ENCODE measurements around the gene EIPR1.
"Not testable (repeated sequence)": the region's sequence is repeated elsewhere in the genome, so short reads cannot be mapped to it uniquely, and the experiment has no call there.

EIPR1 gene

DNA sequence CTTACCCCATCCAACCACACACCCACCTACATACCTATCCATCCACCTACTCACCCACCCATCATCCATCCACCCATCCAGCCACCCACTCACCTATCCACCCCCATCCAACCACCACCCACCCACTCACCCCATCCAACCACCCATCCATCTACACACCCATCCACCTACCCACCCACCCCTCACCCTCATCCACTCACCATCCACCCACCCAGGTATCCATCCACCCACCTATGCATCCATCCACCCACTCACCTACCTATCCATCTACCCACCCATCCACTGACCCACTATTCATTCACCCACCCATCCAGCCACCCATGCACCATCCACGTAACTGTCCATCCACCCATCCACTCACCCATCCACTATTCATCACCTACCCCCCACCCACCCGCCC lies 194.8 kb downstream of the EIPR1 start:
- DNase-seq (ENCODE audit: low read depth in 2 of 2, low spot score in 1 of 2): no peak

DNA sequence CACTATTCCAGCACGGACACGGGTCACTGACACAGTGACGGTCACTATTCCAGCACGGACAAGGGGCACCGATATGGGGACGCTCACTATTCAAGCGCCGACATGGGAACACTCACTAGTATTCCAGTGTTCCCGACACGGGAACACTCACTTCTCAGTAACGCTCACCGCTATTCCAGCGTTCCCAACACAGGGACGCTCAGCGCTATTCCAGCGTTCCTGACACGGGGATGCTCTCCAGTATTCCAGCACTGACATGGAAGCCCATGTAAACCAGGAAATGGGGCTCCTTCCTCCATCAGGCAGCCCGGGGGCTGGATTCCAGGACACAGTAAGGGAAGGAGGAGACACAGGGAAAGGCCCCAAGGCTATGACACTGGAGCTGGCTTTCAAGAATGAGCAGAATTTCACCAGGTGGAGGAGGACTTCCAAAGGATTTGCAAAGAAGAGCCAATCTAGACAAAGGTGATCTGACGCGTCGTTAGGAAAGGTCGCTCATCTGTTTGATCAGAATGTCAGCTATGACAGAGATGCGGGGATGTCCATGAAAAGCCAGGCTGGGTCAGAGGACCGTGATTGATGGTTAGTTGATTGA lies 196.1 kb downstream of the EIPR1 start:
- DNase-seq (ENCODE audit: low read depth in 2 of 2, low spot score in 1 of 2): no peak

DNA sequence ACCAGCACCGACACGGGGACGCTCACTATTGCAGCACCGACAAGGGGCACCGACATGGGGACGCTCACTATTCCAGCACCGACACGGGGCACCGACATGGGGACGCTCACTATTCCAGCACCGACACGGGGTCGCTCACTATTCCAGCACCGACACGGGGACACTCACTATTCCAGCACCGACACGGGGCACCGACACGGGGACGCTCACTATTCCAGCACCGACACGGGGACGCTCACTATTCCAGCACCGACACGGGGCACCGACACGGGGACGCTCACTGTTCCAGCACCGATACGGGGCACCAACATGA lies 196.8 kb downstream of the EIPR1 start:
- DNase-seq (ENCODE audit: low read depth in 2 of 2, low spot score in 1 of 2): not testable (repeated sequence)

DNA sequence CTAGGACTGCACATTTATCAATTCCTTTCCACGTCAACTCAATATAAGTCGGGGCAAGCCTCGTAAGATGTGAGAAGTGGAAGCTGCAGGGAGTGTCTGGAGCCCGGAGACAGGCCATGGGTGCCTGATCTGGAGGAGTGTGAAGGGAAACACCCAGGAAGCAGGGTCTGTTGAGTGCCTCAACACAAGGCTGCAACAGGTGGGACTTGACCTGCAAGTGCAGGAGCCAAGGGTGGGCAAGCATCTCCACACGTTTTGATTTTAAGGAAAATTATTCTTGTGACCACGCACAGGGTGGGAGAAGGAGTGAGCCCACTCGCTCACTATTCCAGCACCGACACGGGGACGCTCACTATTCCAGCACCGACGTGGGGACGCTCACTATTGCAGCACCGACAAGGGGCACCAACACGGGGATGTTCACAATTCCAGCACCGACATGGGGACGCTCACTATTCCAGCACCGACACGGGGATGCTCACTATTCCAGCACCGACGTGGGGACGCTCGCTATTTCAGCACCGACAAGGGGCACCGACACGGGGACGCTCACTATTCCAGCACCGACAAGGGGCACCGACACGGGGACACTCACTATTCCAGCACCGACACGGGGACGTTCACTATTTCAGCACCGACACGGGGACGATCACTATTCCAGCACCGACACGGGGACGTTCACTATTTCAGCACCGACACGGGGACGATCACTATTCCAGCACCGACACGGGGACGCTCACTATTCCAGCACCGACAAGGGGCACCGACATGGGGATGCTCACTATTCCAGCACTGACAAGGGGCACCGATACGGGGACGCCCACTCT lies 197.3 kb downstream of the EIPR1 start:
- no peak for DNase-seq (ENCODE audit: low read depth in 2 of 2, low spot score in 1 of 2)

DNA sequence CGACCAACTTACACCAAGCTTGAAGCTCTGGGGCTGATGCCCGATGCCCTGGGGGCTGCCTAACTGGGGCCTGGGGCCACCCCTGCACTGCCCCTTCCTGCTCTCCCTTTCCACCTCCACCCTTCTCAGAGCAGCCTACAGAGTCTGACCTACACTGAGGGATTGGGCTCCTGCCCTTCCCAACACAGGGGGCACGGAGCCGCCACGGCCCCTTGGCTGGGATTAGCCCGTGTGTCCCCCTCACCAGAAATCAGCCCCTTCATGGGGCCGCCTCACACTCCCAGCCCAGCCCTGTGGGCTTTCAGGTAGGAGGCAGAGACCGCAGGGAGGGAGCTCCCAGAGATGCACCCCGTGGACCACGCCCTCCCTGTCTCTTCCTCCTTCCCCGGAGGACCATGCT lies 198.0 kb downstream of the EIPR1 start:
- DNase-seq (ENCODE audit: low read depth in 2 of 2, low spot score in 1 of 2): no peak

DNA sequence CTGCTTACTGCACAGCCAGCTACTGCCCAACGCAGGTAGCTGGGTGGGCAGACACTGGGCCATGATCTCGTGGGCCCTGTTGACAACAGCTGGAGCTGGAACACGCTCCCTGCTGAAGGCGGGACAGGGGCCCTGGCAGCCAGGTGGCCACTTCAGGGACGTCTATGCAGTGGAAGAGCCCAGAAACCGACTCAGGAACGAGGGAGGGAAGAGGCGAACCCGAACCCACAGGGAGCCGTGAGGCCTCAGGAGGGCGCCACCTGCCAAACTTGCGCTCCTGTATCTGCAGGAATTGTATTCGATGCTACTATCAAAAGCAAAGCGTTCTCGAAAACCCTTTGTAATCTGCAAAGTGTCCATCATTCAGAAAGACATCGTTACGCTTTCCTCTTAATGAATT lies 198.4 kb downstream of the EIPR1 start:
- DNase-seq (ENCODE audit: low read depth in 2 of 2, low spot score in 1 of 2): no peak

DNA sequence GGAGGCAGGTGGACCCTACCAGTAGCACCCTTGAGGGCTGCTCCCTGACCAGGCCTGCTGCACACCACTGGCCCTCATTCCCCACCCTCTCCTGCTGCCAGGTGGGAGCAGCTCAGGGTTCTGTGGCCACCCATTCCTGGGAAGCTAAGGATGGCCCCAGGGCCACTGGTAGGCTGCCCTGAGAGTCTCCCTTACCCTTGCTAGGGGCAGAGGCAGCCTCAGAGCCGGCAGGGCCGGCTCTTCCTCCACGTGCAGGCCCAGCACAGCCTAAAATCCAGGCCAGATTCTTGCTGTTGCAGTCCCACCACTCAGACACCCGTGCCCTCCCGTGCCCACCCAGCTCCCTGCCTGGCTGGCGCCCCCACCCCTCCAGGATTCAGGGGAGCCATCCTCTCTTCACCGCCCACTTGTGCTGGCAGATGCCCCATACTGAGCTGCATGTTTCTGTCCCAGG lies 199.0 kb downstream of the EIPR1 start:
- DNase-seq (ENCODE audit: low read depth in 2 of 2, low spot score in 1 of 2): no peak

DNA sequence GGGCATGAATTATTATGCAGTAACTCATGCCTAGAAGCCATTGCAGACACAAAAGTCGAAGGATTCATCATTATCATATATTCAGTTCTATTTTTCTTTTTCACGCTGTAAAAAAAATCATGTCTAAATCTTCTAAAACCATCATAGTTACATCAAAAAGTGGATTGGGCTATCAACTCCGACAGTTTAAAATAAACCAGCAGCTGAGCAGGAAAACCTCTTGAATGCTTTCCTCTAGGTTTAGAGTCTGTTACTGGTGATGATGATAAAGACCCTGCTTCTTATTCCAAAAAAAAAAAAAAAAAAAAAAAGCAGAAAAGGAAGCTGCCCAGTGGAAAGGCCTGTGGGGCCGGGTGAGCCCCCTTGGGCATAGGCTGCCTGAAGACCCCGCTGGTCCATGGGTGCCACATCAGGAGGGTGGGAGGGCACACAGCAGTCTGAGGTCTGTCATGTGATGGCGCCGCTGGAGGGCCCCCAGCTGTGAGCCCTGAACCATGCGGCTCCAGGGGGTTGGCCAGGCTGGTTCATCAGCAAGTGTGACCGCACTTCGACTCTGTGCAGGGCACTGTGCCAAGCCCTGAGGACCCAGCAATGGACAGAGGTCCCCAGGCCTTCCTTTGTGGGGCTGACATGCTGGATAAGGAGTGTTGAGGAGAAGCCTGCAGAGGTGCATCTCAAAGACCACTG lies 199.6 kb downstream of the EIPR1 start:
- no peak for DNase-seq (ENCODE audit: low read depth in 2 of 2, low spot score in 1 of 2)

DNA sequence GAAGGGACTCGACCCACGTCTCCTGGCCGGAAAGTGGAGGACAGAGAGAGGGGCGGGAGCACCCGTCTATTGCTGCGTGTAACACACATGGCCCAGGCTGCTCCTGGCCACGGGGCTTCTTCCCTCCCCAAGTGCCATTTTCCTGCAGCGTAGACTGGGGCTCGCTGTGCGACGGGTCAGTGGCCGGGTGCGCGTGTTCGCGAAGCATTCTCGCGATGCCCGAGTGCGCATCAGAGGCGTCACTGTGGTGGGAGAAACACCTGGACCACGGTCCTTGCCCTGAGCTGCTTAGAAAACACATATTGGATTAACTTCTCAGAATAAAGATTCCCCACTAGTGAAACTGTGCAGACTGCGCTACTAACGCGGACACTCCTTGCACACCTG lies 200.8 kb downstream of the EIPR1 start:
- DNase-seq (ENCODE audit: low read depth in 2 of 2, low spot score in 1 of 2): no peak

DNA sequence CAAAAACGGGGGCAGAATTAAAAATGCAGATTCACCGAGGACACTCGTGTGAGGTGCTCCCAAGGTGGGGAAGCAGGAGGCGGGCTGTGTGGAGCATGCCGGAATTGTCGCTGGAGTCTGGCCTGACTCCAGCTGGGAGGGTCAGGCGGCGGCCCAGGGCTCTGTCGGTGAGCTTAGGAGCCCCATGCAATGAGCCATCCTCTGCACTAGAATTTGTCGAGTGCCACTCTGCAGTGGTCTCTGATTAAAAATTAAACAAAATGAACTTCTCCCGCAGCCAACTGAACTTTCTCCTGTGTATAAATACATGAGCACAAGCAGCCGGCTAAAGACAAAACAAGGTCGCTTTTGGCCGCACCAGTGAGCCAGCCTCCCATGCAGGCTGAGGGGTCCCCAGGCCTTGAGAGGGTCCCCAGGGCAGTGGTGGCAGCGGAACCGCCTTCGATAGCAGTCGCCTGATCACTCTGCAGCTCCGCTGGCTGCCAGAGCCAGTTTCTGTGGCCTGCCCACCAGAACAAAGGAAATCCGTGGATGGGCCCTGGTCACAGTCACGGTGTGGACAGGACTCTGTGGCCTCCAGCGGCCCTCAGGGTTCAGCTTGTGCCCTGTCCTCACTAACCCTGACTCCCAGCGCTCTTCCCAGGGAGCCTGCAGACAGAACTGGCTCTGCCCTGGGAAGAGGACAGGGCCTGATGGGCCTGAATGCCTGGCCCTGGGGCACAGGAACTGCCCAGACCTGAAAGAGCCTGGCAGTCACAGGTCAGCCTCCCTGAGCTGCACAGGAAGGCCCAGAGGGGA lies 201.3 kb downstream of the EIPR1 start:
- no peak for DNase-seq (ENCODE audit: low read depth in 2 of 2, low spot score in 1 of 2)

DNA sequence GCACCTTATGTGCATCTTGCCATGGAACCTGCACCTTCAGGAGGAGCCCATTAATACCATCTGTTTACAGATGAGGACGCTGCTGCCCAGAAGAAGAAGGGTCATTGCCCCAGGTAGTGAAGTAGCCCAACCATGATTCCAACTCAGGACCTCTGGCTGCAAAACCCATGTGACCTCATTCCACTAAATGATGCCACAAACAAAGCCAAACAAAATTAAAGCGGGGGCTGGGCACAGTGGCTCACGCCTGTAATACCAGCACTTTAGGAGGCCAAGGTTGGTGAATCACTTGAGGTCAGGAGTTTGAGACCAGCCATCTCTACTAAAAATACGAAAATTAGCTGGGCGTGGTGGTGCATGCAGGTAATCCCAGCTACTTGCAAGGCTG lies 202.1 kb downstream of the EIPR1 start:
- DNase-seq (ENCODE audit: low read depth in 2 of 2, low spot score in 1 of 2): no peak

DNA sequence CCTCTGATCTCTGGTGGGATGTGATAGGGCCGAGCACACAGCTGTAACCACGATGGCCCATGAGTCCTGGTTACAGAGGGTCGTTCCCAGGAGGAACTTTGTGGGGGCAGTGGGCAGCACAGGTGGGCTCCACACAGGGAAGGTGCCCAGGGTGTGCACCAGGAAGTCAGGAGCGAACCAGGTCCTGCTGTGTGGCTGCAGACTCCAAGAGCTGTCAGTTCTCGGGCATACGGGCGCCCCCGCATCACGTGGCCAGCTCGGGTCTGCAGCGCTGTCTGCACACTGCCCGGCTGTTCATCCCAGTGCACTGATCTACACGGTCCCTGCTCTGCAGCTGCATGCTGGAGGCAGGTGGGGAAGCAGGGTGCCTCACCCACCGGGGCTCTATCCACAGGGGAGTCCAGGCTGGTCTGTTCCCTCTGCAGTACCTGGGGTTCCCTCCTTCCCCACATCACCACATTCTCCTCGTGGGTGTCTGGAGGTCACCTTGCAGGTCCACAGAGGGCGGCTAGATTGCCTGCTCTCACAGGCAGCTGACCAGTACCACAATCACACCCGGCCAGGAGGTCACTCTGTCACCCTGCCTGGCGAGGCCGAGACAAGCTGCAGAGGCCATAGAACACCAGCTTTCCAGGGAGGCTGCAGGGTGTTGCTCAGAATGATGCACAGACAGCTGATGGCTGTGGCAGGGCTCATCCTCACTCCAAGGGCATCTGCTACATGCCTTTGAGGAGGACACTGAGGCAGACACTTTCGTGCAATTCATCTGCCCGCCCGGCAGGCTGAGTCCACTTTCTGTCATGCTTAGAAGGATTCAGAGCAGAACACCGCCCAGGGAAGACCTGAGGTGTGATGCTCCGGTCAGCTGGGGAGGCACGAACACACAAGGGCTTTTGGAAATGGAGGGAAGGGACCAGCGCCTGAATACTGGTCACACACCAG lies 202.7 kb downstream of the EIPR1 start:
- no peak for DNase-seq (ENCODE audit: low read depth in 2 of 2, low spot score in 1 of 2)

DNA sequence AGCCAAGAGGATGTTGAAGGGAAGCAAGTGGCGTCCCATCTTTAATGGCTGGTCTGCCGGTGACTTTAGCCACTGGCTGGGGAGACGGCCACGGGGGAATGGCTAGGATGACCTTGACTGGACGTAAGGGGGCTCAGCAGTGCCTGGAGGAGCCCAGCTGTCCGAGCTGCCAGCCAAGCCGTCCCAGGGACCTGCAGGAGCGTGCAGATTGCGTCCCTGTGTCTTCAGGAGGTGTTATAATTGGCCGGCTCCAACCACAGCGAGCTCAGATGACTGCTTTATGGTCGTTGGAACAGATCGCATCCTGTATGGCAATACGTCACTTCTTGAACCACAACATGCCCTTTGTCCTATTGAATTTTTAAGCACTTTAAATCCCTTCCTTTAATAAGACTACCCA lies 204.6 kb downstream of the EIPR1 start:
- no peak for DNase-seq (ENCODE audit: low read depth in 2 of 2, low spot score in 1 of 2)

DNA sequence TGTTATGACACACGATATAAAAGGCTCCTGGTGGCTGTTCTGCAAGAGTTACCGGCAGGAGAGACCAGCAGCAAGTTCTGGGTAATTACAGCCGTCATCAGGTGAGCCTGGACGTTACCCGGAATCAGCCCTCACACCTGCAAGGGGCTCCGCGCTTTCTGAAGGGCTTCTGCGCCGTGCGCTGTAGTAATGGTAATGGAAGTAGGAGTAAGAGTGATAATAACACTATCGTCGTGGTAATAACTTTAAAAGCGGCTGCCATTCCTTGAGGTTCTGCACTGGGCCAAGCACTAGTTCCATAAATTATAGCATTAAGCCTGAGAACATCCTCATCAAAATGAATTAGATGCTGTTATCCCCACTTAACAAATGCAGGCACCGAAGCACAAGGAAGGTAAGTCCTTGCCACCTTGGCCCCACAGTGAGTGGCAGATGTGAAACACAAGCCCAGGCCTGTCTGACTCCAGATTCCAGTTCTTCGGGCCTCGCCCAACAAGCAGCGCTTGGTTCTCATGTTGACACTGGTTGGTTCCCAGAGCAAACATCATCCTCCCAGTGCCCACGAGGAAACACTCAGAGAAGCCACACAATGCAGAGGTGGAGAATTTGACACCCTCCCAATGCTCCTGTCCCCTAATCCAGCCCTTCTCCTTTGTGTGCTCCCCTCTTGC lies 205.2 kb downstream of the EIPR1 start:
- DNase-seq (ENCODE audit: low read depth in 2 of 2, low spot score in 1 of 2): no peak

DNA sequence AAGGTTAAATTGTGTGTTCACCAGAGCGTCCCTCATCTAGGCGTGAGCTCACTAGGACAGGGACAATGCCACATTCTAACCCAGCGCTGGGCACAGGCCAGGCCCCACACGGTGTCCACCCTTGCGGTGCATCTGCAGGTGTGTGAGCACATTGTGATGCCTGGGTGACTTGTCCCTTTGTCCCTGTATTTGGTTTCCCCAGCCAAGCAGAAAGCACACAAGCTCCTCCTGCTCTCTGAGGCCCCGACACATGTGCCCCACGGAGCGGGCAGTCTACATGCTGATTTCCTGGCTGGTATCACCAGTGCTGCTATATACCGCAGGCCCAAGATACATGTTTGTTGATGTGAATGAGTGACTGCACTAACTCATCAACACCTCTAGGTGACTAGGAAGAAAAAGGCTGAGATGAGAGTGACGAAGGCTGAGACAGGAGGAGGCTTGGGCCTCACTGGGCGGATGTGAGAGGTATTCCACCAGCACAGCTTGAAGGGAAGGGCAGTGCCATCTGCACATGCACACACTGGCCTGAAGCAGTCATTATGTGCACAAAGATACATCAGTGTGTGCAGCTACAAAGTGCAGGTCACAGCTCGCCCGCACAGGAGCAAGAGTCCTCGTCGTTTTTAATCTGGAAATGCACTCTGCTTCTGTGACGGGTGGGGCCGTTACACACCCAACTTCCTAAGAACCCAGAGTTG lies 205.9 kb downstream of the EIPR1 start:
- no peak for DNase-seq (ENCODE audit: low read depth in 2 of 2, low spot score in 1 of 2)

DNA sequence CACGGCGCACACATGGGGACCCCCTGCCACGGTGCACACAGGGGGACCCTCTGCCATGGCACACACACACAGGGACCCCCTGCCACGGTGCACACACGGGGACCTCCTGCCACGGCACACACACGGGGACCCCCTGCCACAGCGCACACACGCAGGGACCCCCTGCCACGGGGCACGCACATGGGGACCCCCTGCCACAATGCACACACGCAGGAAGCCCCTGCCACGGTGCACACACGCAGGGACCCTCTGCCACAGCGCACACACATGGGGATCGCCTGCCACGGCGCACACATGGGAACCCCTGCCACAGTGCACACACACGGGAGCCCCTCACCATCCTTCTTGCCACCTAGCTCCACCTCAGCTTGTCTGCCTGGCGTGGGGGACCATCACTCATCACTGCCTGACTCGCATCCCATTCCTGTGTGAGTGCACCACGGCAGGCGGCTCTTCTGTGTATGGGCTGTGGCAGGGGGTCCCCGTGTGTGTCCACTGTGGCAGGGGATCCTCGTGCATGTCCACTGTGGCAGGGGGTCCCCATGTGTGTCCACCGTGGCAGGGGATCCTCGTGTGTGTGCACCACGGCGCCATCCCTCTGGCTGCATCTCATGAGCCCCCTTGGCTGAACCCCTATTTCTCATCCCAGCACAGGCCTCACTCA lies 206.7 kb downstream of the EIPR1 start:
- DNase-seq (ENCODE audit: low read depth in 2 of 2, low spot score in 1 of 2): no peak

DNA sequence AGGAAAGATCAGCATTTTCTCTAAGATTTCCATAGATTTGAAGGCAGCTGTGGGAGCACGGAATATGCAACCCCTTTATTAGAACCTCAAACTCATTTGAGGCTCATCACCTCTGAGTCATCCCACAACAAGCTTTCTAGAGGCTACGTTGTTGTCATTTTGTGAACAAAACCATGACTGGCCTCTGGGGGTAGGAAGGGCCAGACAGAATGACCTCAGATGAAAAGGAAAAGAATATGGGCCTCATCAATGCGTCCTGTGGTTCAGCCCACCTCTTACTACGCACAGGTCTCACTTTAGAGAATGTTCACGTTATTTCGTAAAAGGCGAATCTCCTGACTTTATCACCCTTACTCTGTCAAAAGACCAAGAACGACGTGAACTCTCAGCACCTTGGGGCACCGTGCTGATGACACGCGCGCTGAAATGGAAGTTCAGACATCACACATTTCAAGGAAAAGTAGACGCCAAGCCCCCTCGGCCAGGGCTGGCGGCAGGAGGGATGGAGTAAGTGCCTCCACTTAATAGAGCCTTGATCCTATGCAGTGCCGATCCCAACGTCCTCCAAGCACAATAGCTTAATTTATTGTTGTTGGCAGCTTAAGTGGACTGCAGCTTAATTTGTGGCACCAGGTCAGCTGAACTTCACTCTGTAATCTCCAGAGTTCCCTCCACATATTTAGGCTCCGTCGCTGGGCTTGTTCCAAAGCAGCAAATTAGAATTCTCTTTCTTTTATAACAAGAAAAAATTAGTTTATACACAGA lies 208.3 kb downstream of the EIPR1 start:
- no peak for DNase-seq (ENCODE audit: low read depth in 2 of 2, low spot score in 1 of 2)

DNA sequence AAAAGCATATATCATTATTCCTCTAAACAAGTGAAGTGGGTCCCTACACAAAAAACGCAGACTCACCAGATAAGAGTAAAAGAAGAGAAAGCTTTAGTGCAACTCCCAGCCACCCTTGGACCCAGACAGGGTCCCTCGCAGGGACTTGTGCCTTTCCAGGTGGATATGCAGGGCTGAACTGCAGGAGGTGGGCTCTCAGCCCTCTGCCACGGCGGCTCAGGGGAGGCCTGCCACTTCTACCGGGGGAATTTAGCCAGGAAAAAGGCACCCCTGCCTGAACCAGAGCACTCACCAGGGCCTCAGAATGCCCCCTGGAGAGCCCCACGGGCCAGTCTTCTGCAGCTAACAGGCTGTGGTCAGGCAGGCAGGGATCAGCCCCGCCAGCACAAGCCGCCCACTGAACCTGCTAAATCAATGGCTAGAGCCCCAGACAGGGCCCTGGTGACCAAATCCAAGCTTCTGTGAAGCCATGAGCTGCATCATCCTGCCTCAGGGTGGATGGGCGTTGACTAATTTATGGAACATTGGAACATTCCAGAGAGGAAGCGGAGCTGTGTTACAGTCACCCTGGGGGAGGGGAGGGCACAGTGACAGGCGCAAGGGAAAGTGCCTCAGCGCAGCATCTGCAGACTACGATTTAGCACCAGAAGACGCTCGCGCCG lies 209.3 kb downstream of the EIPR1 start:
- no peak for DNase-seq (ENCODE audit: low read depth in 2 of 2, low spot score in 1 of 2)
